RWPE2 (cell line): ENCODE data around the gene DNAI1.

Experiments
- ATAC-seq: fragments of 200-7000 bp; cut with Tn5 transposase; 3 replicates; pipeline ENCODE4 v1.9.1; 2021; ENCODE audit warnings: low read depth
- DNase-seq: peaks from one replicate; pipeline ENCODE4 v3.0.0-alpha.2; 2020; ENCODE audit warnings: low spot score
- H3K27ac ChIP-seq: fragments of 450-650 bp; 2 replicates; pipeline ENCODE4 v1.5.1; 2017; ENCODE audit warnings: mild to moderate bottlenecking; ENCODE audit not compliant: poor library complexity, severe bottlenecking
- H3K27me3 ChIP-seq: fragments of 250-450 bp; sonication (Bioruptor Pico); 2 replicates; pipeline ENCODE4 v1.5.1; 2021; ENCODE audit warnings: mild to moderate bottlenecking, moderate library complexity; ENCODE audit not compliant: insufficient read depth, poor library complexity, severe bottlenecking
- H3K36me3 ChIP-seq: fragments of 250-450 bp; sonication (Bioruptor Pico); 2 replicates; pipeline ENCODE4 v1.5.1; 2020; ENCODE audit warnings: low read depth, mild to moderate bottlenecking, moderate library complexity
- H3K4me1 ChIP-seq: fragments of 250-450 bp; sonication (Bioruptor Pico); 2 replicates; pipeline ENCODE4 v1.5.1; 2021; ENCODE audit warnings: mild to moderate bottlenecking, moderate library complexity; ENCODE audit not compliant: insufficient read depth, poor library complexity, severe bottlenecking
- H3K4me3 ChIP-seq: fragments of 250-450 bp; sonication (Bioruptor Pico); 2 replicates; pipeline ENCODE4 v1.5.1; 2021; ENCODE audit warnings: mild to moderate bottlenecking, moderate library complexity; ENCODE audit not compliant: severe bottlenecking
- H3K9me3 ChIP-seq: fragments of 250-450 bp; sonication (Bioruptor Pico); 2 replicates; pipeline ENCODE4 v1.5.1; 2021; ENCODE audit warnings: mild to moderate bottlenecking, moderate library complexity; ENCODE audit not compliant: severe bottlenecking
- CTCF ChIP-seq: fragments of 450-650 bp; IDR thresholded peaks from one replicate; pipeline ENCODE4 v1.5.1; 2017; ENCODE audit warnings: mild to moderate bottlenecking, moderate library complexity; ENCODE audit not compliant: poor library complexity, severe bottlenecking

Gene DNAI1

DNA sequence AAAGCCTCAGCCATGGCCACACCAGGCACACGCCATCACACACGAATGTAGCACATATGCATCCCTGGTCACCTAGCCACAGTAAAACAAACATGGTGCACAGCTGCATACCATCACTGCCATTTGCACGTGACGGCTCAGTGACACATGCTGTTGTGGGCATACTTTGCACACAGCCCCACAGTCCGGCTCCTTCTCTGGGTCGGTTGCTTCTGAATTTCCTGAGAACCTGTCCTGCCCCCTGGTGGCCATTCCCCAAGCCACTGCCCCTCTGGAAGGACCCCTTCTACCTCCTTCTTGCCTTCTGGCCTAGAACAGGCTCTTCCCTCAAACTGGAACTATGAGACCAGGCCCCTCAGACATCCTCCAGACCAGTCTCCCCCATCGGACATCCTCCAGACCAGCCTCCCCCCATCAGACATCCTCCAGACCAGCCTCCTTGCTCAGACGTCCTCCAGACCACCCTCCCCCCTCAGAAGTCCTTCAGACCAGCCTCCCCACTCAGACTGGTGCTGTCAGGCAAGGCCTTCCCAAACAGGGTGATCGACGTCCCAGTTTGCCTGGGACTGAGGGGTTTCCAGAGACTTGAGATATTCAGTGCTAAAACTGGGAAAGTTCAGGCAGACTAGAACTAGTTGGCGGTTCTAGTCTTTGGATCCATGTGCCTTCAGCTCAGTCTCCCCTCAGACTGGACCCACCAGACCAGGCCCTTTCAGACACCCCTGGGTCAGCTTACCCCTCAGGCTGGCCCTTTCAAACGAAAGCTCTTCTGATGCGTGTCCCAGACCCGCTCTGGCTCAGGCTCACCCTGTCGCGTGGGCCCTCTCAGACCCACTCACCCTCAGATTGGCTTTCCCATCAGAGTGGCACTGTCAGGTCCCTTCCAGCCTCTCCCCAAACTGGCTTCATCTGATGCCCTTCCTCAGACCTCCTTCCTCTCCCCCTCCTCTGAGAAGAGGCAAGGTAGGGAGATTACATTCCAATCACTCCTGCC, 88.5 kb downstream of the DNAI1 start:
- no peak overlapping the region for H3K4me3 ChIP-seq
- no peak for DNase-seq
- no peaks in the 10 kb centered on the region for H3K9me3 ChIP-seq
- no peak overlapping the region for H3K27ac ChIP-seq
- TF ChIP-seq CTCF: peak; percentile 39
- peak; percentile 40; the same call in 2 of the 3 replicates for ATAC-seq
- no peaks in the 10 kb centered on the region for H3K4me1 ChIP-seq
- no peaks in the 10 kb centered on the region for H3K36me3 ChIP-seq
- H3K27me3 ChIP-seq: no peaks in the 10 kb centered on the region

- Histone ChIP-seq H3K9me3 (no peaks in the 10 kb centered on the region), H3K27me3 (no peaks in the 10 kb centered on the region), H3K4me1 (no peaks in the 10 kb centered on the region), H3K27ac (no peak overlapping the region), H3K4me3 (no peak overlapping the region), H3K36me3 (no peaks in the 10 kb centered on the region)
- DNase-seq (peak; percentile 41), ATAC-seq (peak; percentile 75; the same call in 2 of the 3 replicates)
- peak; percentile 82 for TF ChIP-seq CTCF
These were observed 89.5 kb downstream of the DNAI1 start for GRCh38 chr9:34547960-34548611.

- no peaks in the 10 kb centered on the region for H3K27me3 ChIP-seq
- no peak overlapping the region for H3K27ac ChIP-seq
- DNase-seq (peak; percentile 51), ATAC-seq (no peak)
- no peak for TF ChIP-seq CTCF
- H3K4me1 ChIP-seq: no peaks in the 10 kb centered on the region
- H3K9me3 ChIP-seq: no peaks in the 10 kb centered on the region
- H3K4me3 ChIP-seq: no peak overlapping the region
- H3K36me3 ChIP-seq: no peaks in the 10 kb centered on the region
These were observed 90.8 kb downstream of the DNAI1 start for GRCh38 chr9:34549407-34549732.

DNA sequence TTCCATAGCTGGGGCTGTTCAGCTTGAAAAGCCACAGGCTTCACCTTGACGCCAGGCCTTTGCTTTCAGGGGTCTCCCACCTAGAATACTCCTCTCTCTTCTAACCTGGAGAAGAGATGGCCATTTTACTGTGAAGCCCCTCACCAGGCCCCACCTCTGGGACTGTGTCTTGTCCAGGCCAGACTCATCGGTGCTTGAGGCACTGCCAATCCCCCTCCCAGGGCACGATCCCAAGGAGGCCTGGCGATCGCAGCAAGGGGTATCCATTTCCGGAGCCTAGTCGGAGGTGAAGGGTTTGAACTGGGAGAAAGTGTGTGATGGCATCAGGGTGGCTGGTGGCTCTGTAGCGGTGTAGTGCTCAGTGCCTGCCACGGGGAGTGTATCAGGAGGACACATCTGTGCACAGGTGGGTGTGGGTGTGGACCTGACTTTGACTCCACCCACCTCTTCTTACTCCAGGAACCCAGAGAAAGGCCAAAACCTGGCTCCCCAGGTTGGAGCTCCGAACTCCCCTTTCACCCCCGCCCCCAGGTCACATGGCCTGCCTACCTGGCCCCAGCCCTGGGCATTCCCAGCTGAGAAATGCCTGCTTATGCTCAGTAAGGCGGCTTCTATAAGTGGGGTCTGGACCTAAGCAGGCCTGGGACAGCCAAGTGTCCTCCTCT, 91.5 kb downstream of the DNAI1 start:
- no peak for ATAC-seq
- Histone ChIP-seq H3K27ac (no peak overlapping the region), H3K36me3 (no peaks in the 10 kb centered on the region), H3K4me3 (no peak overlapping the region), H3K4me1 (no peaks in the 10 kb centered on the region), H3K27me3 (no peaks in the 10 kb centered on the region), H3K9me3 (no peaks in the 10 kb centered on the region)
- no peak for TF ChIP-seq CTCF
- peak; percentile 47 for DNase-seq
